OCI-LY1 (cell line): ENCODE data around the gene RHBG.

Source experiments
- H2AFZ ChIP-seq: fragments of 200-600 bp; sonication (generic), shearing (Covaris generic); 2 replicates; pipeline ENCODE4 v1.6.0; 2014; ENCODE audit warnings: antibody characterized with exemption, mild to moderate bottlenecking, low read length
- H3F3A ChIP-seq: fragments of 200-600 bp; sonication (generic), shearing (Covaris generic); 2 replicates; pipeline ENCODE4 v1.6.0; 2014; ENCODE audit warnings: mild to moderate bottlenecking, antibody characterized with exemption, low read length, moderate library complexity; ENCODE audit not compliant: insufficient read depth
- H3K27ac ChIP-seq: fragments of 200-600 bp; sonication (generic); 2 replicates; pipeline ENCODE4 v1.5.1; 2014; ENCODE audit warnings: low read length, mixed run types, mild to moderate bottlenecking, low read depth; ENCODE audit not compliant: poor library complexity, severe bottlenecking
- H3K27me3 ChIP-seq: fragments of 200-600 bp; sonication (generic); 2 replicates; pipeline ENCODE4 v1.6.0; 2014; ENCODE audit warnings: antibody characterized with exemption, mild to moderate bottlenecking, low read length, moderate library complexity; ENCODE audit not compliant: insufficient read depth
- H3K36me3 ChIP-seq: fragments of 200-600 bp; sonication (generic); 2 replicates; pipeline ENCODE4 v1.6.1; 2014; ENCODE audit warnings: mild to moderate bottlenecking, antibody characterized with exemption, low read length, moderate library complexity, mixed read lengths; ENCODE audit not compliant: insufficient read depth
- H3K4me1 ChIP-seq: fragments of 200-600 bp; sonication (generic); 2 replicates; pipeline ENCODE4 v1.5.1; 2014; ENCODE audit warnings: mild to moderate bottlenecking, low read length, moderate library complexity; ENCODE audit not compliant: insufficient read depth, severe bottlenecking
- H3K4me2 ChIP-seq: fragments of 200-600 bp; sonication (generic), shearing (Covaris generic); 2 replicates; pipeline ENCODE4 v1.6.1; 2014; ENCODE audit warnings: low read length
- H3K4me3 ChIP-seq: fragments of 200-600 bp; sonication (generic); 2 replicates; pipeline ENCODE4 v1.5.1; 2014; ENCODE audit warnings: low read length, low read depth, mild to moderate bottlenecking, mixed read lengths; ENCODE audit not compliant: poor library complexity, severe bottlenecking
- H3K79me2 ChIP-seq: fragments of 200-600 bp; shearing (Covaris generic); 2 replicates; pipeline ENCODE4 v1.6.1; 2016; ENCODE audit warnings: mixed run types, low read length, mixed read lengths; ENCODE audit not compliant: insufficient read depth
- H3K9ac ChIP-seq: fragments of 200-600 bp; sonication (generic), shearing (Covaris generic); 2 replicates; pipeline ENCODE4 v1.6.1; 2014; ENCODE audit warnings: mild to moderate bottlenecking, low read length, mixed read lengths
- H3K9me2 ChIP-seq: fragments of 200-600 bp; sonication (generic), shearing (Covaris generic); 2 replicates; pipeline ENCODE4 v1.6.1; 2014; ENCODE audit warnings: low read depth, mild to moderate bottlenecking, low read length, mixed read lengths
- H3K9me3 ChIP-seq: fragments of 200-600 bp; shearing (Covaris generic); 2 replicates; pipeline ENCODE4 v1.6.1; 2014; ENCODE audit warnings: low read length, mixed read lengths
- H4K20me1 ChIP-seq: fragments of 200-600 bp; sonication (generic), shearing (Covaris generic); 2 replicates; pipeline ENCODE4 v1.6.0; 2016; ENCODE audit warnings: mild to moderate bottlenecking, low read length; ENCODE audit not compliant: insufficient read depth
- CTCF ChIP-seq: fragments of 200-600 bp; sonication (generic), shearing (Covaris generic); IDR thresholded peaks from 2 replicates; pipeline ENCODE4 v1.5.1; 2017; ENCODE audit warnings: mild to moderate bottlenecking, antibody characterized with exemption, low read length, moderate library complexity, mixed read lengths
- EZH2 ChIP-seq: fragments of 200-600 bp; sonication (generic), shearing (Covaris generic); IDR thresholded peaks from 2 replicates; pipeline ENCODE4 v1.8.0; 2017; ENCODE audit warnings: borderline replicate concordance, mixed run types, mild to moderate bottlenecking, antibody characterized with exemption, low read length, moderate library complexity, mixed read lengths

RHBG gene

GRCh38 chr1:156378557-156378956 lies 9.5 kb downstream of the RHBG start:
- TF ChIP-seq CTCF (no peak), EZH2 (no peak)
- Histone ChIP-seq H3K27ac (no peak overlapping the region), H2AFZ (no peak overlapping the region), H3K27me3 (no peaks in the 10 kb centered on the region), H3F3A (no peaks in the 10 kb centered on the region), H4K20me1 (no peaks in the 10 kb centered on the region), H3K4me2 (no peak overlapping the region), H3K79me2 (no peaks in the 10 kb centered on the region), H3K9me3 (no peaks in the 10 kb centered on the region), H3K36me3 (no peaks in the 10 kb centered on the region), H3K4me1 (no peaks in the 10 kb centered on the region), H3K9me2 (no peaks in the 10 kb centered on the region), H3K4me3 (no peak overlapping the region), H3K9ac (no peak overlapping the region)

GRCh38 chr1:156379420-156380165 lies 10.6 kb downstream of the RHBG start:
- Histone ChIP-seq H3K27ac (no peak overlapping the region), H3K4me2 (no peak overlapping the region), H3K4me1 (no peaks in the 10 kb centered on the region), H4K20me1 (no peaks in the 10 kb centered on the region), H3F3A (no peaks in the 10 kb centered on the region), H3K9me3 (no peaks in the 10 kb centered on the region), H3K9ac (no peak overlapping the region), H2AFZ (no peak overlapping the region), H3K4me3 (no peak overlapping the region), H3K79me2 (no peaks in the 10 kb centered on the region), H3K27me3 (no peaks in the 10 kb centered on the region), H3K36me3 (no peaks in the 10 kb centered on the region), H3K9me2 (no peaks in the 10 kb centered on the region)
- TF ChIP-seq CTCF (no peak), EZH2 (no peak)

GRCh38 chr1:156382561-156382960 lies 13.6 kb downstream of the RHBG start:
- no peak for TF ChIP-seq EZH2
- TF ChIP-seq CTCF: no peak
- Histone ChIP-seq H3K9me2 (no peaks in the 10 kb centered on the region), H3K27me3 (no peaks in the 10 kb centered on the region), H3K36me3 (no peaks in the 10 kb centered on the region), H3K27ac (no peak overlapping the region), H4K20me1 (no peaks in the 10 kb centered on the region), H3K79me2 (no peaks in the 10 kb centered on the region), H3K4me2 (no peak overlapping the region), H3K9me3 (no peaks in the 10 kb centered on the region), H2AFZ (no peak overlapping the region), H3K4me3 (no peak overlapping the region), H3K9ac (no peak overlapping the region), H3K4me1 (no peaks in the 10 kb centered on the region), H3F3A (no peaks in the 10 kb centered on the region)
